Thyroid gland (tissue), 4 donors: ENCODE measurements around the gene CMSS1. TPM values are rescaled to one million over a fixed set of nuclear protein-coding genes. Genes with fewer than 3 reads are reported as not detected.

Source experiments
- DNase-seq, 2 donors: peaks; one replicate each; pipeline ENCODE4 v3.0.0-alpha.2; 2019
- H3K27ac ChIP-seq, 3 donors: fragments of 200-600 bp; sonication (generic); 1 replicate in 2 of 3; 2 replicates in 1 of 3; pipeline ENCODE4 v1.5.1; 2016 to 2019; ENCODE audit warnings: mild to moderate bottlenecking in 1 of 3, moderate library complexity in 1 of 3
- H3K27me3 ChIP-seq: fragments of 200-600 bp; sonication (generic); one replicate; pipeline ENCODE4 v1.5.1; 2019
- H3K36me3 ChIP-seq, 2 donors: fragments of 200-600 bp; sonication (generic); one replicate each; pipeline ENCODE4 v1.5.1; 2016 to 2019
- H3K4me1 ChIP-seq, 2 donors: fragments of 200-600 bp; sonication (generic); one replicate each; pipeline ENCODE4 v1.5.1; 2017 to 2019
- H3K4me3 ChIP-seq, 3 donors: fragments of 200-600 bp; sonication (generic); replicated peaks in 1 of 3; 1 replicate in 2 of 3; 2 replicates in 1 of 3; pipeline ENCODE4 v1.5.1; 2016; ENCODE audit warnings: mild to moderate bottlenecking in 1 of 3
- H3K9me3 ChIP-seq: fragments of 200-600 bp; sonication (generic); one replicate; pipeline ENCODE4 v1.5.1; 2017
- POLR2A ChIP-seq, 2 donors: fragments of 450-650 bp; IDR thresholded peaks; one replicate each; pipeline ENCODE4 v1.6.1; 2017; ENCODE audit warnings: antibody characterized with exemption in 2 of 2, mild to moderate bottlenecking in 2 of 2, moderate library complexity in 1 of 2
- WGBS, 2 donors: methylation state at CpG; one replicate each; pipeline ENCODE4 v1.1.5; 2017; 5-methylcytosine and 5-hydroxymethylcytosine counted together
- intact Hi-C: fragments of 100-400 bp; cut with DNase I; formaldehyde crosslinking; loops from one replicate; pipeline ENCODE4 v1.15.1; 2023
- total RNA-seq, 4 donors: library from RNA; depleted of rRNA; stranded (reverse); fragments of >200 nt; gene quantifications; one replicate each; pipeline ENCODE4 v1.2.3, GENCODE V29; 2016
- TF ChIP-seq, protein P1 (sequence below), 6 experiments: fragments of 200-600 bp in 3 of 6; fragments of 450-650 bp in 3 of 6; sonication (generic) in 3 of 6; IDR thresholded peaks; one replicate each; pipeline ENCODE4 v1.5.1; 2016 to 2019; ENCODE audit warnings: antibody characterized with exemption in 6 of 6, mild to moderate bottlenecking in 2 of 6, inconsistent platforms in 1 of 6, moderate library complexity in 1 of 6

CMSS1 gene
- total RNA-seq, 4 donors from 2014 or later, result 7.7 to 15.0 (median 12.9) TPM

GRCh38 chr3:99965681-99966408 lies 148.2 kb downstream of the CMSS1 start:
- Histone ChIP-seq H3K9me3 (no peaks in the 10 kb centered on the region), H3K27me3 (no peaks in the 10 kb centered on the region), H3K27ac (no peak overlapping the region), H3K4me1 (no peaks in the 10 kb centered on the region), H3K36me3 (no peaks in the 10 kb centered on the region), H3K4me3 (no peak overlapping the region)
- WGBS, 2 donors, result 92 to 98% methylated on average over 3 of the region's 3 CpGs
- intact Hi-C loops, result no loop called here
- no peak for DNase-seq
- TF ChIP-seq, protein P1, sequence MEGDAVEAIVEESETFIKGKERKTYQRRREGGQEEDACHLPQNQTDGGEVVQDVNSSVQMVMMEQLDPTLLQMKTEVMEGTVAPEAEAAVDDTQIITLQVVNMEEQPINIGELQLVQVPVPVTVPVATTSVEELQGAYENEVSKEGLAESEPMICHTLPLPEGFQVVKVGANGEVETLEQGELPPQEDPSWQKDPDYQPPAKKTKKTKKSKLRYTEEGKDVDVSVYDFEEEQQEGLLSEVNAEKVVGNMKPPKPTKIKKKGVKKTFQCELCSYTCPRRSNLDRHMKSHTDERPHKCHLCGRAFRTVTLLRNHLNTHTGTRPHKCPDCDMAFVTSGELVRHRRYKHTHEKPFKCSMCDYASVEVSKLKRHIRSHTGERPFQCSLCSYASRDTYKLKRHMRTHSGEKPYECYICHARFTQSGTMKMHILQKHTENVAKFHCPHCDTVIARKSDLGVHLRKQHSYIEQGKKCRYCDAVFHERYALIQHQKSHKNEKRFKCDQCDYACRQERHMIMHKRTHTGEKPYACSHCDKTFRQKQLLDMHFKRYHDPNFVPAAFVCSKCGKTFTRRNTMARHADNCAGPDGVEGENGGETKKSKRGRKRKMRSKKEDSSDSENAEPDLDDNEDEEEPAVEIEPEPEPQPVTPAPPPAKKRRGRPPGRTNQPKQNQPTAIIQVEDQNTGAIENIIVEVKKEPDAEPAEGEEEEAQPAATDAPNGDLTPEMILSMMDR (IDR thresholded peaks at IDR 0.05), result no peak
- TF ChIP-seq POLR2A (IDR thresholded peaks at IDR 0.05), result no peak

- TF ChIP-seq, protein P1 (IDR thresholded peaks at IDR 0.05), result no peak
- no peak for TF ChIP-seq POLR2A (IDR thresholded peaks at IDR 0.05)
- H3K4me3 ChIP-seq, result no peak overlapping the region
- no peaks in the 10 kb centered on the region for H3K27me3 ChIP-seq
- H3K27ac ChIP-seq, result no peak overlapping the region
- 68 to 73% methylated on average over 7 of the region's 7 CpGs for WGBS, 2 donors
- peak in 1 of 2 donors; percentile 12 for DNase-seq
- no peaks in the 10 kb centered on the region for H3K4me1 ChIP-seq
- no peaks in the 10 kb centered on the region for H3K36me3 ChIP-seq
- no peaks in the 10 kb centered on the region for H3K9me3 ChIP-seq
- intact Hi-C loops, result no loop called here
Measured at GRCh38 chr3:99966662-99967416, 149.2 kb downstream of the CMSS1 start.

GRCh38 chr3:99967796-99968195 lies 150.1 kb downstream of the CMSS1 start:
- H3K27ac ChIP-seq, result no peak overlapping the region
- no peaks in the 10 kb centered on the region for H3K4me1 ChIP-seq
- H3K27me3 ChIP-seq, result no peaks in the 10 kb centered on the region
- no peaks in the 10 kb centered on the region for H3K36me3 ChIP-seq
- no peak for TF ChIP-seq POLR2A (IDR thresholded peaks at IDR 0.05)
- TF ChIP-seq, protein P1 (IDR thresholded peaks at IDR 0.05), result no peak
- intact Hi-C loops, result no loop called here
- WGBS, 2 donors, result 93 to 97% methylated on average over 2 of the region's 2 CpGs
- no peaks in the 10 kb centered on the region for H3K9me3 ChIP-seq
- no peak for DNase-seq
- H3K4me3 ChIP-seq, result no peak overlapping the region

GRCh38 chr3:99969136-99969535 lies 151.5 kb downstream of the CMSS1 start:
- Histone ChIP-seq H3K27ac (no peak overlapping the region), H3K4me1 (no peaks in the 10 kb centered on the region), H3K36me3 (no peaks in the 10 kb centered on the region), H3K27me3 (no peaks in the 10 kb centered on the region), H3K4me3 (no peak overlapping the region), H3K9me3 (no peaks in the 10 kb centered on the region)
- WGBS, 2 donors, result 81 to 86% methylated on average over 3 of the region's 3 CpGs
- TF ChIP-seq POLR2A (IDR thresholded peaks at IDR 0.05), result no peak
- TF ChIP-seq, protein P1 (IDR thresholded peaks at IDR 0.05), result no peak
- intact Hi-C loops, result no loop called here
- no peak for DNase-seq

- Histone ChIP-seq H3K4me3 (no peak overlapping the region), H3K9me3 (no peaks in the 10 kb centered on the region), H3K27ac (no peak overlapping the region), H3K27me3 (no peaks in the 10 kb centered on the region), H3K36me3 (no peaks in the 10 kb centered on the region), H3K4me1 (no peaks in the 10 kb centered on the region)
- no peak for DNase-seq
- TF ChIP-seq, protein P1 (IDR thresholded peaks at IDR 0.05), result no peak
- TF ChIP-seq POLR2A (IDR thresholded peaks at IDR 0.05), result no peak
- intact Hi-C loops, result no loop called here
- WGBS, 2 donors, result 94 to 96% methylated on average over 1 of the region's 1 CpG
Measured at GRCh38 chr3:99970198-99970597, 152.5 kb downstream of the CMSS1 start.
